ENCODE results near the gene KCNG4. TPM values are rescaled to one million over a fixed set of nuclear protein-coding genes. Genes with fewer than 3 reads are reported as not detected.

The KCNG4 gene
- total and polyA plus RNA-seq, 2 donors (not counting 3 experiments of a cell fraction or from before 2014, with no cell fraction given), result not detected

GRCh38 chr16:84195201-84196093, 44.4 kb downstream of the KCNG4 start:
- DNase-seq (ENCODE audit: low read depth, low spot score) (no peak), FAIRE-seq (no peak)
- H2AFZ ChIP-seq (ENCODE audit: low read depth, low read length), result no peak overlapping the region
- H3K27me3 ChIP-seq (ENCODE audit: control insufficient read depth in 2 of 2, insufficient read depth in 2 of 2, low read length in 2 of 2), result no peaks in the 10 kb centered on the region
- no peak overlapping the region for H3K27ac ChIP-seq (ENCODE audit: insufficient read depth, low read depth, low read length)
- POLR2A ChIA-PET, result no interaction called here
- dilution Hi-C loops (cut with MboI; ENCODE audit: extremely low pct_ligation_motif_present, low sequenced_read_pairs), result no loop called here
- H3K79me2 ChIP-seq (ENCODE audit: control insufficient read depth, insufficient read depth, low read length), result no peaks in the 10 kb centered on the region
- no peaks in the 10 kb centered on the region for H3K9me3 ChIP-seq (replicated peaks; ENCODE audit: control insufficient read depth, insufficient read depth, low read length)
- no peaks in the 10 kb centered on the region for H3K36me3 ChIP-seq (ENCODE audit: control insufficient read depth in 2 of 2, extremely low read depth in 1 of 2, insufficient read depth in 2 of 2, low read length in 2 of 2)
- no TSS peak for BruUV-seq (replicated peaks)
- no peaks in the 10 kb centered on the region for H3K4me1 ChIP-seq (ENCODE audit: control insufficient read depth, extremely low read depth, insufficient read depth, low read length)
- CTCF ChIA-PET, result interaction anchor here (2.0 kb wide), 1 partner anchor 9 kb away, joined by 7 read pairs; the partner anchor contains the start of gene TAF1C
- H3K4me2 ChIP-seq (ENCODE audit: insufficient read depth, low read length), result no peak overlapping the region
- H3K4me3 ChIP-seq (replicated peaks in 1 of 3; ENCODE audit: insufficient read depth in 1 of 3, low read depth in 1 of 3, low read length in 3 of 3), result no peak overlapping the region
- TF ChIP-seq JUN (IDR thresholded peaks at IDR 0.05; ENCODE audit: borderline replicate concordance, insufficient read depth, insufficient read length, low read depth) (no peak), MAX (IDR thresholded peaks at IDR 0.05; ENCODE audit: insufficient read depth, insufficient read length) (no peak), POLR2AphosphoS5 (IDR thresholded peaks at IDR 0.05; ENCODE audit: insufficient read depth, low read depth, low read length) (no peak), CTCF (IDR thresholded peaks at IDR 0.05; ENCODE audit: extremely low read depth in 1 of 2, insufficient read depth in 1 of 2, low read depth in 1 of 2, low read length in 2 of 2) (no peak)
- H4K20me1 ChIP-seq (replicated peaks; ENCODE audit: control insufficient read depth, extremely low read depth, insufficient read depth, low read length), result no peaks in the 10 kb centered on the region
- no peaks in the 10 kb centered on the region for H3K9me1 ChIP-seq (replicated peaks; ENCODE audit: control insufficient read depth, extremely low read depth, insufficient read depth, low read length)
- intact Hi-C loops (cut with micrococcal nuclease), result no loop called here
- H3K9ac ChIP-seq (replicated peaks; ENCODE audit: extremely low read depth, insufficient read depth, low read length), result no peak overlapping the region
